ENCODE results near the gene THAP7. TPM values are rescaled to one million over a fixed set of nuclear protein-coding genes. Genes with fewer than 3 reads are reported as not detected.

The THAP7 gene
- total and polyA plus RNA-seq, 2 donors (not counting 3 experiments of a cell fraction or from before 2014, with no cell fraction given), result 13.5 to 24.4 TPM

DNA sequence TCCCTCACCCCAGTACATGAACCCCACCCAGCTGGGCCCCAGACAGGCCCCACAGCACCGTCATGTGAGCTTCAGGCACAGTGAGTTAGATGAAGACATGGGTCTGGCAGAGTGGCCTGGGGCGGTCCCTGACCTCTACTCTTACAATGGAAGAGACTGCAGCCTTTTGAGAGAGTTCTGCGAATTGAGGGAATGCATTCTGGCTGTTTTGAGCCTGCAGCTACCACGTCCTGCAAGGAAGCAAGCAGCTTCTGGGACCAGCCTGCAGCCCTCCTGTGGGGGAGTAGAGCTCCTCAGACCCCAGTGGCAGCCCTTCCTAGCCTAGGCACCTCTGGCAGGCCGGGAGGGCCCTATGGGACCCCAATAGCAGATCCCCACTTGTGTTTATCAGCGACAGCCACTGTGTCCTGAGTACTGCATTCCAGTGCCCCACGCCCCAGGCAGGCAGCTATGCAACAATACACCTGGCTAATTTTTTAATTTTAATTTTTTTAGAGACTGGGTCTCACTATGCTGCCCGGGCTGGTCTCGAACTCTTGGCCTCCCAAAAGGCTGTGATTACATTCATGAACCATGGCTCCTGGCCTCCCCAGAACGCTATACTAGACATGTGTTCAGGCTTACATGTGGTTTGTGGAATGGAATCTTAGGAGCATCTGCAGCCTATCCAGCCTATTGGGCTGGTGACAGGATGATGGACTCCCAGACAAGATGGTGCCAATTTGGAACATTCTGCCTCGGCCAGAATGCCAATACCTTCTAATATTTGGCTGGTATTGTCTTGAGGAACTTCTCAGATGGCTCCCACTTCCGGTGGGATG, 31.2 kb upstream of the THAP7 start:
- TF ChIP-seq, protein P1, sequence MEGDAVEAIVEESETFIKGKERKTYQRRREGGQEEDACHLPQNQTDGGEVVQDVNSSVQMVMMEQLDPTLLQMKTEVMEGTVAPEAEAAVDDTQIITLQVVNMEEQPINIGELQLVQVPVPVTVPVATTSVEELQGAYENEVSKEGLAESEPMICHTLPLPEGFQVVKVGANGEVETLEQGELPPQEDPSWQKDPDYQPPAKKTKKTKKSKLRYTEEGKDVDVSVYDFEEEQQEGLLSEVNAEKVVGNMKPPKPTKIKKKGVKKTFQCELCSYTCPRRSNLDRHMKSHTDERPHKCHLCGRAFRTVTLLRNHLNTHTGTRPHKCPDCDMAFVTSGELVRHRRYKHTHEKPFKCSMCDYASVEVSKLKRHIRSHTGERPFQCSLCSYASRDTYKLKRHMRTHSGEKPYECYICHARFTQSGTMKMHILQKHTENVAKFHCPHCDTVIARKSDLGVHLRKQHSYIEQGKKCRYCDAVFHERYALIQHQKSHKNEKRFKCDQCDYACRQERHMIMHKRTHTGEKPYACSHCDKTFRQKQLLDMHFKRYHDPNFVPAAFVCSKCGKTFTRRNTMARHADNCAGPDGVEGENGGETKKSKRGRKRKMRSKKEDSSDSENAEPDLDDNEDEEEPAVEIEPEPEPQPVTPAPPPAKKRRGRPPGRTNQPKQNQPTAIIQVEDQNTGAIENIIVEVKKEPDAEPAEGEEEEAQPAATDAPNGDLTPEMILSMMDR (IDR thresholded peaks at IDR 0.05; ENCODE audit: extremely low read depth in 1 of 2, insufficient read depth in 1 of 2, low read depth in 1 of 2, low read length in 2 of 2), result no peak
- TF ChIP-seq MAX (IDR thresholded peaks at IDR 0.05; ENCODE audit: insufficient read depth, insufficient read length), result no peak
- TF ChIP-seq MYC (IDR thresholded peaks at IDR 0.05; ENCODE audit: low read depth, low read length), result no peak
- intact Hi-C loops (cut with micrococcal nuclease), result no loop called here
- FAIRE-seq, result no peak

More for the DNA sequence above, 31.2 kb upstream of the THAP7 start:
- no peaks in the 10 kb centered on the region for H3K9me3 ChIP-seq (replicated peaks; ENCODE audit: control insufficient read depth, insufficient read depth, low read length)
- ChIA-PET CTCF (no interaction called here), POLR2A (no interaction called here)
- dilution Hi-C loops (cut with MboI; ENCODE audit: extremely low pct_ligation_motif_present, low sequenced_read_pairs), result no loop called here
- no TSS peak for BruUV-seq (replicated peaks)
- no peaks in the 10 kb centered on the region for H3K36me3 ChIP-seq (ENCODE audit: control insufficient read depth in 2 of 2, extremely low read depth in 1 of 2, insufficient read depth in 2 of 2, low read length in 2 of 2)
- no peaks in the 10 kb centered on the region for H3K79me2 ChIP-seq (ENCODE audit: control insufficient read depth, insufficient read depth, low read length)
- no peak overlapping the region for H2AFZ ChIP-seq (ENCODE audit: low read depth, low read length)
- H3K4me1 ChIP-seq (ENCODE audit: control insufficient read depth, extremely low read depth, insufficient read depth, low read length), result no peaks in the 10 kb centered on the region
- no peak overlapping the region for H3K27ac ChIP-seq (ENCODE audit: insufficient read depth, low read depth, low read length)
- peaks cover 27 to 29% of the 10 kb centered on the region in 2 experiments for H3K27me3 ChIP-seq (ENCODE audit: control insufficient read depth in 2 of 2, insufficient read depth in 2 of 2, low read length in 2 of 2)
- no peak overlapping the region for H3K4me3 ChIP-seq (replicated peaks in 1 of 3; ENCODE audit: insufficient read depth in 1 of 3, low read depth in 1 of 3, low read length in 3 of 3)
- no peak overlapping the region for H3K4me2 ChIP-seq (ENCODE audit: insufficient read depth, low read length)
- no peak overlapping the region for H3K9ac ChIP-seq (replicated peaks; ENCODE audit: extremely low read depth, insufficient read depth, low read length)
- no peaks in the 10 kb centered on the region for H3K9me1 ChIP-seq (replicated peaks; ENCODE audit: control insufficient read depth, extremely low read depth, insufficient read depth, low read length)
- H4K20me1 ChIP-seq (replicated peaks; ENCODE audit: control insufficient read depth, extremely low read depth, insufficient read depth, low read length), result no peaks in the 10 kb centered on the region
- DNase-seq (ENCODE audit: low read depth, low spot score), result no peak

Measured in endothelial cell of umbilical vein (primary cell).